Lower leg skin (tissue), 4 donors: ENCODE data around the gene TMEM187. TPM values are rescaled to one million over a fixed set of nuclear protein-coding genes. Genes with fewer than 3 reads are reported as not detected.

Experiments
- DNase-seq, 2 donors: peaks; one replicate each; pipeline ENCODE4 v3.0.0-alpha.2; 2019; ENCODE audit warnings: low spot score in 2 of 2
- H3K4me3 ChIP-seq: fragments of 200-600 bp; sonication (generic); 2 replicates; pipeline ENCODE4 v1.5.1; 2017; ENCODE audit warnings: mild to moderate bottlenecking, low read depth; ENCODE audit not compliant: poor library complexity, severe bottlenecking
- POLR2A ChIP-seq, 2 donors: fragments of 450-650 bp; IDR thresholded peaks; one replicate each; pipeline ENCODE4 v1.6.1; 2016 to 2017; ENCODE audit warnings: antibody characterized with exemption in 2 of 2, mild to moderate bottlenecking in 1 of 2, moderate library complexity in 1 of 2
- WGBS, 2 donors: methylation state at CpG; one replicate each; pipeline ENCODE4 v1.1.5; 2018; 5-methylcytosine and 5-hydroxymethylcytosine counted together
- intact Hi-C: fragments of 100-400 bp; cut with DNase I; formaldehyde crosslinking; loops from one replicate; pipeline ENCODE4 v1.15.0; 2023; ENCODE audit warnings: low total_unique reads
- total RNA-seq, 4 donors: library from RNA; depleted of rRNA; stranded (reverse); fragments of >200 nt; gene quantifications; one replicate each; pipeline ENCODE4 v1.1.0, GENCODE V29; 2016
- TF ChIP-seq, protein P1 (sequence below), 3 donors: fragments of 450-650 bp; IDR thresholded peaks; one replicate each; pipeline ENCODE4 v1.5.1; 2016; ENCODE audit warnings: antibody characterized with exemption in 3 of 3, mild to moderate bottlenecking in 3 of 3, moderate library complexity in 2 of 3

TMEM187 gene
- total RNA-seq, 4 donors from 2014 or later, result 10.1 to 21.6 (median 14.4) TPM

DNA sequence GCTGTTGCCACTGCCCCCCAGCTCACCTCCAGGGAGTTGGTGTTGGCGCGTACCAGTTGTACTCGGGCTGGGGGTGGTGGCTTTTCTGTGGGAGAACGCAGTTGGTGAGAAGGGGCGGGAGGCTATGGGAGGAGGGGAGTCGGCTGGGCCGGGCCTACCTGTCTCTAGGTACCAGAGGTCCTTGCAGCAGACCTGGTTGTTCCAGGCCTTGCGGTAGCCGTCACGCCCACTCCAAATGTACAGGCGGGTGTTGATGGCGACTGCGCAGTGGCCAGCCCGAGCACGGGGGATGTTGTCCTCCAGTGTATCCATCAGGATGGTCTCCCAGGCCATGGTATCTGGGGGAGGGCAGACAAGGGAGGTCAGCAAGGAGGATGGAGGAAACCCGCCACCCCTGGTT is 12.5 kb upstream of the TMEM187 start:
- WGBS, 2 donors, result 96 to 97% methylated on average over 9 to 15 of the region's 16 CpGs
- TF ChIP-seq POLR2A (IDR thresholded peaks at IDR 0.05), result no peak
- TF ChIP-seq, protein P1, sequence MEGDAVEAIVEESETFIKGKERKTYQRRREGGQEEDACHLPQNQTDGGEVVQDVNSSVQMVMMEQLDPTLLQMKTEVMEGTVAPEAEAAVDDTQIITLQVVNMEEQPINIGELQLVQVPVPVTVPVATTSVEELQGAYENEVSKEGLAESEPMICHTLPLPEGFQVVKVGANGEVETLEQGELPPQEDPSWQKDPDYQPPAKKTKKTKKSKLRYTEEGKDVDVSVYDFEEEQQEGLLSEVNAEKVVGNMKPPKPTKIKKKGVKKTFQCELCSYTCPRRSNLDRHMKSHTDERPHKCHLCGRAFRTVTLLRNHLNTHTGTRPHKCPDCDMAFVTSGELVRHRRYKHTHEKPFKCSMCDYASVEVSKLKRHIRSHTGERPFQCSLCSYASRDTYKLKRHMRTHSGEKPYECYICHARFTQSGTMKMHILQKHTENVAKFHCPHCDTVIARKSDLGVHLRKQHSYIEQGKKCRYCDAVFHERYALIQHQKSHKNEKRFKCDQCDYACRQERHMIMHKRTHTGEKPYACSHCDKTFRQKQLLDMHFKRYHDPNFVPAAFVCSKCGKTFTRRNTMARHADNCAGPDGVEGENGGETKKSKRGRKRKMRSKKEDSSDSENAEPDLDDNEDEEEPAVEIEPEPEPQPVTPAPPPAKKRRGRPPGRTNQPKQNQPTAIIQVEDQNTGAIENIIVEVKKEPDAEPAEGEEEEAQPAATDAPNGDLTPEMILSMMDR (IDR thresholded peaks at IDR 0.05), result no peak
- no peak overlapping the region for H3K4me3 ChIP-seq
- intact Hi-C loops, result no loop called here
- DNase-seq, result no peak

DNA sequence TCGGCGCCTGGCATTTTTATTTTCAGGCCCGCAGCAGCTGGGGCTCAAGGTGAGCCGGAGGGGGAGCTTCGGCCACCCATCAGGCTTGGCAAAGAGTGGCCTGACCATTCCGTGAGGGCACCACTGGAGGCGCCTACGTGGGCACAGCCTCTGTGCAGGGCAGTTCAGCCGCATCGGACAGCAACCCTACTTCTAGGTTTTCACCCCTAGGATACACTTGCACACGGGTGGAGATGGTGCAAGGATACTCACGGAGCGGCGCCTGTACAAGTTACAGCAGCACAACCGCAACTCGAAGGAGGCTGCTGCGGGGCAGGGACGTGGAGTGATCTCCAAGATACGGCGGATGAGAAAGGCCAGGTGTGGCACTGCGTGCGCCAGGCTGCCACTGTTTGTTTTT is 11.8 kb upstream of the TMEM187 start:
- no peak for TF ChIP-seq POLR2A (IDR thresholded peaks at IDR 0.05)
- TF ChIP-seq, protein P1 (IDR thresholded peaks at IDR 0.05), result no peak
- 90 to 94% methylated on average over 17 to 22 of the region's 22 CpGs for WGBS, 2 donors
- no peak for DNase-seq
- H3K4me3 ChIP-seq, result no peak overlapping the region
- intact Hi-C loops, result no loop called here

DNA sequence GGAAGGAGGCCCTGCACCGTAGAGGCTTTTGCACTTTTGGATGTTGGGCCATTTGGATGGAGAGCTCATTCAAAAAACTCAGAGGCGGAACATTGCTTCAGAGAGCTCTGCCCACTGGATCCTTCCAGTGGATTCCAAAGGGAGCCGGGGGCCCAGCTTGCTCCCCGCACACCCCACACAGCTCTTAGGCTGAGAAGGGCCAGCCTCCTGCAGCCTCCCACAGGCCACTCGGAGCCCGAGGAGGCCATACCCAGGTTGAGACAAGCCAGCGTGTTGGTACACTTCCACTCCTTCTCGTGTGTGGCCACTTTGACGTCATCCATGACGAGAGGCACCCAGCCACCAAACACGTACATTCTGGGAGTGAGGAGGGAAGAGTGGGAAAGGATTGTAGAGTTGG is 11.3 kb upstream of the TMEM187 start:
- intact Hi-C loops, result no loop called here
- WGBS, 2 donors, result 92 to 94% methylated on average over 9 to 11 of the region's 11 CpGs
- no peak overlapping the region for H3K4me3 ChIP-seq
- no peak for TF ChIP-seq POLR2A (IDR thresholded peaks at IDR 0.05)
- TF ChIP-seq, protein P1 (IDR thresholded peaks at IDR 0.05), result no peak
- DNase-seq, result no peak

DNA sequence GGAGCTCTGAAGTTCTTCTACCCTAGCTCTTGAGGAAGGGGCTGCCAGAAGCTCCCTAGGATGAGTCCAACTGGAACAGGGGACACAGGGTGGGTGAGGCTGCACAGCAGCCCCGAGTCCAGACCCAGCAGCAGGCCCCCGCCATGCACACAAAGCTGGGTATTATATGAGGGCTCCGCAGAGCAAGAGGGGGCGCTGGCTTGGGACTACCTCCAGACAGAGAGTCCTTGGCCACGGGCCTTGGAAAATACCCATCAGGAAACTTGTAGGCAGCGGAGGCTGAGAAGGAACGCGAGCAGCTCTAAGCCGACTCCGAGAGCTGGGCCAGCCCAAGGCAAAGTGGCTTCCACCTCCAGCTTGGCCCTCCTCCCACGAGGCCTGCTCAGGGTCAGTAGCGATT is 9.0 kb upstream of the TMEM187 start:
- TF ChIP-seq, protein P1 (IDR thresholded peaks at IDR 0.05), result no peak
- TF ChIP-seq POLR2A (IDR thresholded peaks at IDR 0.05), result no peak
- no peak overlapping the region for H3K4me3 ChIP-seq
- intact Hi-C loops, result no loop called here
- WGBS, 2 donors, result 87 to 92% methylated on average over 10 to 12 of the region's 12 CpGs
- no peak for DNase-seq

DNA sequence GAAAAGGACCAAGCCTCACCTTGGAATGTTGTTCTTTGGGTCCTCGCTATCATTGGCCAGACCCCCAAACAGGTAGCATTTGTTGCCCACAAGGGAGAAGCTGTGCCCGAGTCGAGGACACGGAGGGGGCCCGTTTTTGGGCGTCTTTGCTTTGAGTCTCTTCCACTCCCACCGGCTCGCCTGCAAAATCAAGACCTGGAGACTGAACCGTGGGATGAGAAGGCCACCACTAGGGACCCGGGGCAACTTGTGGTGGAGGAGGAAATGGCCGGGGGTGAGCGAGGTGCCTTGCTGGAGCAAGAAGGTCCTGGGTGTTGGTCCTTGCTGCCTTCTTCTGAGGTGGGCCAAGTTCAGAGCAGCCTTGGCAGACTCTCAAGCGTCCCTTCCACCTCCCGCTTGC is 8.4 kb upstream of the TMEM187 start:
- H3K4me3 ChIP-seq, result no peak overlapping the region
- WGBS, 2 donors, result 91 to 94% methylated on average over 14 of the region's 14 CpGs
- TF ChIP-seq, protein P1 (IDR thresholded peaks at IDR 0.05), result no peak
- no peak for TF ChIP-seq POLR2A (IDR thresholded peaks at IDR 0.05)
- DNase-seq, result no peak
- intact Hi-C loops, result no loop called here

DNA sequence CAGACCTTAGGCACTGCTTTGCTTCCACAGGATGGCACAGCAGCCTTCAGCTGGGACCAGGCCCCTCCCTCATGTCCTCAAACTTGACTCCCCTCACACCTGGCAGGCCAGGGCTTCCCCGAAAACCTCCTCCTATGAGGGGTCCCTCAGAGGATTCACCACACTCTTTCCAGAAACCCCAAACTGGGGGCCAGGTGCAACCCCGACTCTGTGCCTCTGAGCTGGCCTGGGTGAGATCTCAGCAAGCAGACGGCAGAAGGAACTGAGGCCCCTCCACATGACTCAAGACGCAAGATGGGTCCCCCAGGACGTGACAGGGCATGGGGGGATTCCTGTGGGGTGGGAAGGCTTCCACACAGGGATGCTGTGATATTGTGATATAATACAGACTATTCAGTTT is 7.1 kb upstream of the TMEM187 start:
- H3K4me3 ChIP-seq, result no peak overlapping the region
- DNase-seq, result no peak
- no peak for TF ChIP-seq POLR2A (IDR thresholded peaks at IDR 0.05)
- TF ChIP-seq, protein P1 (IDR thresholded peaks at IDR 0.05), result no peak
- WGBS, 2 donors, result 87 to 88% methylated on average over 5 of the region's 5 CpGs
- intact Hi-C loops, result no loop called here
